GM23248 (cell line): ENCODE results near the gene EFL1. TPM values are rescaled to one million over a fixed set of nuclear protein-coding genes. Genes with fewer than 3 reads are reported as not detected.
"Not testable (repeated sequence)": the region's sequence is repeated elsewhere in the genome, so short reads cannot be mapped to it uniquely, and the experiment has no call there.

Source experiments
- DNase-seq: peaks from one replicate; pipeline ENCODE4 v3.0.0-alpha.2; 2015
- H2AFZ ChIP-seq: fragments of 200-600 bp; sonication (generic); 2 replicates; pipeline ENCODE4 v1.6.1; 2016; ENCODE audit warnings: antibody characterized with exemption
- H3F3A ChIP-seq: fragments of 200-600 bp; sonication (generic); 2 replicates; pipeline ENCODE4 v1.6.1; 2016; ENCODE audit warnings: mild to moderate bottlenecking, antibody characterized with exemption, mixed run types; ENCODE audit not compliant: insufficient read depth
- H3K27ac ChIP-seq: fragments of 200-600 bp; sonication (generic); 2 replicates; pipeline ENCODE4 v1.5.1; 2016; ENCODE audit warnings: mild to moderate bottlenecking
- H3K27me3 ChIP-seq: fragments of 200-600 bp; sonication (generic); replicated peaks from 2 replicates; pipeline ENCODE4 v1.6.1; 2016; ENCODE audit warnings: mild to moderate bottlenecking; ENCODE audit not compliant: insufficient read depth
- H3K36me3 ChIP-seq: fragments of 200-600 bp; sonication (generic); 2 replicates; pipeline ENCODE4 v1.6.1; 2016; ENCODE audit warnings: low read depth, mild to moderate bottlenecking
- H3K4me1 ChIP-seq: fragments of 200-600 bp; sonication (generic); 2 replicates; pipeline ENCODE4 v1.6.1; 2016; ENCODE audit warnings: mild to moderate bottlenecking; ENCODE audit not compliant: insufficient read depth
- H3K4me2 ChIP-seq: fragments of 200-600 bp; sonication (generic); one replicate; pipeline ENCODE4 v1.6.1; 2016; ENCODE audit warnings: mild to moderate bottlenecking; ENCODE audit not compliant: unreplicated experiment
- H3K4me3 ChIP-seq: fragments of 200-600 bp; sonication (generic); 2 replicates; pipeline ENCODE4 v1.5.1; 2016; ENCODE audit warnings: mild to moderate bottlenecking
- H3K79me2 ChIP-seq: fragments of 200-600 bp; sonication (generic); 2 replicates; pipeline ENCODE4 v1.6.1; 2016; ENCODE audit warnings: mild to moderate bottlenecking; ENCODE audit not compliant: insufficient read depth
- H3K9ac ChIP-seq: fragments of 200-600 bp; sonication (generic); 2 replicates; pipeline ENCODE4 v1.6.1; 2016; ENCODE audit warnings: mild to moderate bottlenecking
- H3K9me2 ChIP-seq: fragments of 200-600 bp; sonication (generic); 2 replicates; pipeline ENCODE4 v1.6.1; 2016; ENCODE audit warnings: mixed run types, mild to moderate bottlenecking, moderate library complexity; ENCODE audit not compliant: insufficient read depth
- H3K9me3 ChIP-seq: fragments of 200-600 bp; sonication (generic); one replicate; pipeline ENCODE4 v1.6.1; 2017; ENCODE audit warnings: low read depth
- H4K20me1 ChIP-seq: fragments of 200-600 bp; sonication (generic); 2 replicates; pipeline ENCODE4 v1.6.0; 2016; ENCODE audit not compliant: insufficient read depth
- EZH2 ChIP-seq: fragments of 200-600 bp; sonication (generic); IDR thresholded peaks from 2 replicates; pipeline ENCODE4 v1.6.1; 2018; ENCODE audit warnings: antibody characterized with exemption, mild to moderate bottlenecking; ENCODE audit not compliant: insufficient read depth, poor library complexity, severe bottlenecking
- EZH2phosphoT487 ChIP-seq: fragments of 200-600 bp; sonication (generic); IDR thresholded peaks from 2 replicates; pipeline ENCODE4 v1.6.1; 2018; ENCODE audit warnings: antibody characterized with exemption, moderate library complexity, mild to moderate bottlenecking, low read depth; ENCODE audit not compliant: insufficient read depth
- WGBS, 2 experiments: methylation state at CpG; one replicate each; pipeline ENCODE4 v1.1.6; 2015 to 2017; ENCODE audit warnings: low lambda C conversion rate in 2 of 2, low coverage in 1 of 2; ENCODE audit errors: missing lambda C conversion rate in 2 of 2; 5-methylcytosine and 5-hydroxymethylcytosine counted together
- in situ Hi-C: fragments of 300-500 bp; cut with MboI; formaldehyde crosslinking; loops from 2 replicates; pipeline ENCODE4 v1.15.0; 2020
- polyA plus RNA-seq: library from polyadenylated mRNA; unstranded; fragments of >200 nt; fragmentation: Nextera tagmentation; extraction: Ambion mirVana; gene quantifications from 2 replicates; pipeline ENCODE4 v1.2.1, GENCODE V29; 2016
- total RNA-seq: library from RNA; depleted of rRNA; stranded (reverse); fragments of >200 nt; shearing (Covaris generic); gene quantifications from 2 replicates; pipeline ENCODE4 v1.2.3, GENCODE V29; 2014

Gene EFL1
- total and polyA plus RNA-seq, 2 experiments from 2014 or later = 21.8 to 28.4 TPM

GRCh38 chr15:82228750-82229149 lies 33.8 kb downstream of the EFL1 start:
- 0 out of 2 replicates have a peak, but pooled peaks cover 3% of the 10 kb centered on the region for H4K20me1 ChIP-seq
- no peak overlapping the region for H3K27ac ChIP-seq
- H3K36me3 ChIP-seq = peaks cover 26% of the 10 kb centered on the region; the same call in 1 of the 2 replicates
- no peak overlapping the region for H3K9ac ChIP-seq
- DNase-seq = peak; percentile 14
- H3K4me2 ChIP-seq = no peak overlapping the region
- no peaks in the 10 kb centered on the region for H3F3A ChIP-seq
- WGBS, 2 experiments = 100% methylated on average over 1 of the region's 1 CpG
- H3K9me3 ChIP-seq = no peaks in the 10 kb centered on the region
- H3K4me1 ChIP-seq = 0 out of 2 replicates have a peak, but pooled peaks cover 5% of the 10 kb centered on the region
- H3K27me3 ChIP-seq = no peaks in the 10 kb centered on the region
- H3K4me3 ChIP-seq = no peak overlapping the region
- no peaks in the 10 kb centered on the region for H3K9me2 ChIP-seq
- TF ChIP-seq EZH2phosphoT487 = no peak
- no peak for TF ChIP-seq EZH2
- in situ Hi-C loops = no loop called here
- peaks cover 8% of the 10 kb centered on the region for H3K79me2 ChIP-seq
- H2AFZ ChIP-seq = no peak overlapping the region

DNA sequence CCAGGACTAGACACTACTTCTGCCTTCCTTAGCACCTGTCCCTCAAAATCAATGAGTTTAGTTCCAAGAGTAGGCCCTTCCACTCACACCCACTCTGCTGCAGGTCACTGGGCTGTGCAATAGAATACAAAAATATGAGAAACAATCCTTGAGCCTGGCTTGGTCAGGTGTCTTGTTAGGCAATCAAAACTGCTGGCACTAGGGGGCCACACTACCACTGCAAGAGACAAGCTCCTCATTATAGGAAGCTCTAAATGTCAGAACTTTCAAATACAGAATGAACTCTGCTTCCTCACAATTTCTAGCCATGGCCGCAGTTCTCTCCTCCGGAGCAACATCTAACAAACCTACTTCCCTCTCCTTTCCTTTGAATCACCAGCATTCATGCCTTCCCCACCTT lies 41.0 kb downstream of the EFL1 start:
- H3K27me3 ChIP-seq, H3K9me2 ChIP-seq, H3K9me3 ChIP-seq, H3K9ac ChIP-seq, H3K4me1 ChIP-seq, H2AFZ ChIP-seq, H4K20me1 ChIP-seq, H3K79me2 ChIP-seq, H3K4me2 ChIP-seq, in situ Hi-C loops, H3F3A ChIP-seq, H3K4me3 ChIP-seq, H3K27ac ChIP-seq: not testable (repeated sequence)
- DNase-seq = peak; percentile 8
- 90 to 100% methylated on average over 2 of the region's 2 CpGs for WGBS, 2 experiments
- H3K36me3 ChIP-seq = 0 out of 2 replicates have a peak, but pooled peaks cover 15% of the 10 kb centered on the region

GRCh38 chr15:82216092-82216491 lies 46.4 kb downstream of the EFL1 start:
- H3K27ac ChIP-seq, H3K9me3 ChIP-seq, DNase-seq, H3K4me3 ChIP-seq, H3K9me2 ChIP-seq, H3K4me1 ChIP-seq, in situ Hi-C loops, H3K9ac ChIP-seq, H2AFZ ChIP-seq, H3K79me2 ChIP-seq, H3K27me3 ChIP-seq, H4K20me1 ChIP-seq, H3K4me2 ChIP-seq, H3K36me3 ChIP-seq: not testable (repeated sequence)
- WGBS, 2 experiments = 71 to 74% methylated on average over 2 of the region's 2 CpGs
- peaks cover 11% of the 10 kb centered on the region; the same call in 1 of the 2 replicates for H3F3A ChIP-seq

GRCh38 chr15:82212201-82212600 lies 50.3 kb downstream of the EFL1 start:
- H4K20me1 ChIP-seq, H3K36me3 ChIP-seq, H3K27me3 ChIP-seq, H3K79me2 ChIP-seq, H3K27ac ChIP-seq, H3K4me1 ChIP-seq, H3K4me3 ChIP-seq, H3K9ac ChIP-seq, H2AFZ ChIP-seq, in situ Hi-C loops, H3K9me2 ChIP-seq, H3K4me2 ChIP-seq, H3K9me3 ChIP-seq: not testable (repeated sequence)
- DNase-seq = peak; percentile 47
- peaks cover 30% of the 10 kb centered on the region; the same call in 1 of the 2 replicates for H3F3A ChIP-seq

- H3K4me1 ChIP-seq, H3K9me2 ChIP-seq, H3K27ac ChIP-seq, H3K9ac ChIP-seq, H3K9me3 ChIP-seq, in situ Hi-C loops, H2AFZ ChIP-seq, H3K4me3 ChIP-seq, H4K20me1 ChIP-seq, H3K27me3 ChIP-seq: not testable (repeated sequence)
- peaks cover 13% of the 10 kb centered on the region; the same call in 1 of the 2 replicates for H3K79me2 ChIP-seq
- peak overlapping the region; percentile 39 for H3K4me2 ChIP-seq
- 0 out of 2 replicates have a peak, but pooled peaks cover 10% of the 10 kb centered on the region for H3K36me3 ChIP-seq
- 0 out of 2 replicates have a peak, but pooled peaks have one; percentile 64 for TF ChIP-seq EZH2phosphoT487
- H3F3A ChIP-seq = peaks cover 30% of the 10 kb centered on the region; the same call in 1 of the 2 replicates
- 32% methylated on average over 3 of the region's 3 CpGs for WGBS, 2 experiments
- peak; percentile 18 for DNase-seq
These were observed 52.4 kb downstream of the EFL1 start for GRCh38 chr15:82210066-82210597.

GRCh38 chr15:82204575-82204974 lies 58.0 kb downstream of the EFL1 start:
- H3K9me2 ChIP-seq, DNase-seq, H3K4me3 ChIP-seq, H3K27ac ChIP-seq, H3K9me3 ChIP-seq, in situ Hi-C loops, H3K4me1 ChIP-seq, H3F3A ChIP-seq, H3K9ac ChIP-seq, H2AFZ ChIP-seq, H4K20me1 ChIP-seq, H3K27me3 ChIP-seq, H3K4me2 ChIP-seq: not testable (repeated sequence)
- 80 to 98% methylated on average over 2 of the region's 2 CpGs for WGBS, 2 experiments
- Histone ChIP-seq H3K36me3 (0 out of 2 replicates have a peak, but pooled peaks cover 15% of the 10 kb centered on the region), H3K79me2 (peaks cover 24% of the 10 kb centered on the region; the same call in 1 of the 2 replicates)
